ENCODE results near the gene SLC38A7.

GRCh38 chr16:58699151-58699550, 14.6 kb upstream of the SLC38A7 start:
- TF ChIP-seq CTCF (IDR thresholded peaks at IDR 0.05) (no peak), ZFX (IDR thresholded peaks at IDR 0.05; ENCODE audit: borderline replicate concordance) (no peak)

Data from 22Rv1 (cell line).